Anterior cingulate cortex (tissue), 58 donors: ENCODE measurements around the gene CFAP221.

Source experiments
- DNase-seq, 58 donors: peaks; one replicate each; lab custom pipeline; 2025; lab: John Stamatoyannopoulos, UW

Gene CFAP221

DNA sequence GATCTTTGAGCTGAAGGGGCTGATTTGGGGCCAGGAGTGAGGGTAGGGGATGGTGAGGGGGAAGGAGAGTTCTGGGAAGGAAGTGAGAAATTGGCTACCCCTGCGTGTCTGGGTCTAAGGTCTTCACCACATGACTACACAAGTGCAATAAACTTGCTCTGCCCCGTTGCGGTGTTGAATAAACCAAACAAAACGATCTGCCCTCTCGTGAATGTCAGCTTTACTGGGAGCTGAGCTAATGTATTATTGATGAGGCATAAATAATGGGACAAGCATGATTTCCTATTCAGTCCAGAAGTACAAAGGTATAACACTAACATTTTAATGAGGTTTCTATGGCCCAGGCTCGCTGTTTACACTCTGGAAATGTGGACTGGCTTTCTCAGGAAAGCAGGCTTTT lies 8.0 kb upstream of the CFAP221 start:
- no peak for DNase-seq

DNA sequence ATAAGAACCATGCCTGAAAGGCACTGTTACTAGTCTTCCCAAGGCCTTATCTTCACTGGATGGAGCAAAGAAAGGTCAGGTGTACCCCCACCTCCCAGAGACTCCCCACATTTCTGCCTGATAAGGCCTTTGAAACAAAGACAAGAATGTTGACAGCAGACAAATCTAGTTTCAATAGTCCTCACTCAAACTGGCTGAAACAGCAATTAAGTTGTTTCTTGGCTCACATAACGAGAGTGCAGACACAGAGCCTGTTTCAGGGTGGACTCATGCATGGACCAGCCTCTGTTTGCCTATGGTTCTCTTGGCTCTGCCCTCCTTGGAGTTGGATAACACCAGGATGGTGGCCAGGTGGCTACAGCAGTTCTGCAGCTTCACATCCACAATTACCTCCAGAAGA lies 7.5 kb upstream of the CFAP221 start:
- no peak for DNase-seq

DNA sequence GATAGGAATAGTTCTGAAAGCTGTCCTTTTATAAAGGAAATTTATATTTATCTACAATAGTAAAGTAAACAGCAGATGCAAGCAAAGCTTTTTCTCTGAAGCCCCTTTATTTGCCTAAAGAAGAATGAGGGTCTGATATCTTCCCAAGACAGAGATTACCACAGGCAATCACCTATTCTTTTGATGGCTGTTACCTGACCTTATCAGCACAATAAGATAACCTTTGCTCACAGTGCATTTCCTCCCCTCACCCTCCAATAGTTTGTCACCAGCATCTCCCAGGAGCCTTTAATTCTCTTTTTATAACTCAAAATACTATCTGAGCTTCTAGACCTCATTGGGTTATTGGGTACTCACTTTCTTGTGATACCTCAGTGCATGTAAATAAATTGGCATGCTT lies 6.5 kb upstream of the CFAP221 start:
- no peak for DNase-seq

DNA sequence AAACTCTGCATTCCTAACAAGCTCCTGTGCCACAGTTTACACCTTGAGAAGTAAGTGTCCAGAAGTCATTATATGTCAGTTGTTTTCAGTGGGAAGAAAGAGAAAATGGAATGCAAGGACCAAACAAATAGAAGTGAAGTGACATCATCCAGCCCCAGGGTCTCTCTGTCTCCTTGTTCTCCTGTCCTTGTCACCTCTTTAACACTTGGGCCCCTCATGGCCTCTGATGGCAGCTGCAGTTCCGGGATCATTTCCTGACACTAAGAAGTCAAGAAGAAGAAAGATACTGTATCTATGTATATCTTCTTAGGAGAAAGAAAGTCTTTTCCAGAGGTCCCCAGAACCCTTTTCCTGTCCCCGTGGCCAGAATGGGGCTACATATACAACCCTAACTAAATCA lies 2.8 kb upstream of the CFAP221 start:
- DNase-seq: no peak

DNA sequence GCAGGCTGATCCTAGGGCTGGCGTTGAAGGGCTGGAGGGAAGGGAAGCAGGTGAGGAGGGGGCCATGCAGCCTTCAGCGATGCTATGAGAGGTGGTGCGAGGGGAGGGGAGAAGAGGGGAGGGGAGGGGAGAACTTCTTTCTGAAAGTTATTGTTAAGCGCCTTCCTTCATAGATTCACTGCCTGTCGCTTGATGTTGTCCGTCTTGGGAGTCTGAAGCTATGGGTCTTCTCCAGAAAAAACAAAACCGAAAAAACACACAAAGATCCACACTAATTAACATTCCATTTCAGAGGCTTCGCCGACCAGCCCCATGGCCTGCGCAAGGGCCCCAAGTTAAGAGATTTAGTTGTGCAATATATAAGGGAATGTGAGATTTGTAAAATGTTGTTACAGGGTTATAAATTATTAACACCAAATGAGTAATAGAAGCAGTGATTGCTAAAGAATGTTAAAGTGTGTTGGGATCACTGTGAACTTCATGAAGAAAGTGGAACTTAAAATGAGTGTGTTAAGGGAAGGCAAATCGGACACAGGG lies 758 bp downstream of the CFAP221 start:
- no peak for DNase-seq

DNA sequence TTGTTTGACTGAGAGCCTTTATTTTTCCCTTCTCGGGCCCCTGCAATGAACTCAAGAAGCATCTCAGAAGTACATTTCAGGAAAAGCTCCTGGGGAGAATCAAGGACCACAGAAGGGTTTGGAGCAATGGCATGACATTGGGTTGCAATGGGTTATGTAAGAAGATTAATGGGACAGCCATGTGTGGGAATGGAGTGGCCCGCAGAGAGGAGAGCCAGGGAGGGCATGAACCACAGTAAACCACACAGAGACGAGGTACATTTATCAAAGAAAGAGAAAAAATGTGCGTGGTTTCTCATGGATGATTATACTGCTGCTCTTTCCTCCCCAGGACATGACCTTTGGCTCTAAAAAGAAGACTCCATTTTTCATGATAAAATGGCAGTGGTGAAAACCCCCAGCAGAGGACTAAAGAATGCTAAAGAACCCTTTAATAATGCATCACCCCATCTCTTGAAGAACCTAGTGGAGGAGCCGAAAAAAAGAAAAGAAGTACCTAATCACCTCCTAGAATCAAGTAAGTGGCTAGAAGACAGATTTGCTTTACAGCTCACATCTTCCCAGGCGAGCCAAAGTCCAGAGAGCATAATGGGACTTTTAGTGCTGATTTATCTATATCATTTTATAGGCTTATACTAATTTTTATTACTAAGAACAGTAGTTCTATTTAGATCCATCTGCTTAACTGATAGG lies 1.7 kb downstream of the CFAP221 start:
- no peak for DNase-seq

DNA sequence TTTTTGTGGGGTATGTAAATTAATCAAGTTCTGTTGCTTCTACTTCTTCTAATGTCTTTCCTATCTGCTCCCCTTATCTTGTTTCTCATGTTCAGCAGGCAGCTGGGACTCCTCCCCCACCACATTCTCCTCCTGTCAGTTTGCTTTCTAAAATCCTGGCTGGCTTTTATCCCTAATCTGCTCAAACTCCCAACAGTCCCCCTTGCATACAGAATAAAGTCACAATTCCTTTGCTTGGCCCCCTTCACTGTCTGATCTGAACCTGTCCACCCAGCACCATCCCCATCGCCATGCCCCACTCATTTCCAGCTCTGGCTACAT lies 2.2 kb downstream of the CFAP221 start:
- no peak for DNase-seq

DNA sequence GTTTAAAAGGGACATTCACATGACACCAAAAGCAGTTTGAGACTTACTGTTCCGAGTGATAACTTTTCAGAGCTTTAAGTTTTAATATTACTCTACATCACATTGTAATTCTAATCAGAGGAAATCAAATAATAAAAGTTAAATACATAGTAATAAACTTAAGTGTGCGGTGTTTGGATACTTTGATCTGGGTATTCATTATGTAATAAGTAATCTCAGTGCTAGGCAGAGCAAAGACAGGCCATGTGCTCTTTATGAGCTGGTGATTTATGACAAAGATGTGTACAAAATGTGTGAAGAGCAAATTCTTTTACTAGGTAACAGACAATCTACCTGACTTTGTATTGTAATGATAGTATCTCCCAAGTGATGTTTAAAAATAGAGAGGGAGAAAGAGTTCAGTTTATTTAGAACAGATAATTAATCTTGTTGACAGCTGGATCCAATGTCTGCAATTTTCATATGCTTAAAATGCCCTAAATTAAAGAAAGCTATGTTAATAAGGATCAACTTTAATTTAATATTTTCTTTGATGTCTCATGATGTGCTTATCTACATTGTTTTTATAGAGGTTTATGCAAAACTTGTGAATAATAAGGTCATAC lies 4.4 kb downstream of the CFAP221 start:
- no peak for DNase-seq

DNA sequence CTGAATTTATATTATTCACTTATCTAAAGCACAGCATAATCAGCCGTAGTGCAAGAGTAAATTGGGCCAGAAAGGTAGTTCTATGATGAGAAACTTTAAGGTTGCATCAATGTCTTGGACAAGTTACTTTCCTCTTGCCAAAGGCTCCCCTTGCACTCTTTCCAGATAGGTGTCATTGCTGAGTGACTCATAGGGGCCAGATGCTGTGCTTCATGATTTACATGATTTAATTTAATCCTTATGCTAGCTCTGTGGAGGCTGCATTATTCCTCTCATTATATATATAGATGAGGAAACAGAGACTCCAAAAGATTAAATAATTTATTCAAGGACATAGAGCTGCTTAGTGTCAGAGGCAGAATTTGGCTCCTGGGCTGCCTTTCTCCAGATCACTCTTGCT lies 5.0 kb downstream of the CFAP221 start:
- peak in 2 of 58 donors; percentile 12 to 20 for DNase-seq

DNA sequence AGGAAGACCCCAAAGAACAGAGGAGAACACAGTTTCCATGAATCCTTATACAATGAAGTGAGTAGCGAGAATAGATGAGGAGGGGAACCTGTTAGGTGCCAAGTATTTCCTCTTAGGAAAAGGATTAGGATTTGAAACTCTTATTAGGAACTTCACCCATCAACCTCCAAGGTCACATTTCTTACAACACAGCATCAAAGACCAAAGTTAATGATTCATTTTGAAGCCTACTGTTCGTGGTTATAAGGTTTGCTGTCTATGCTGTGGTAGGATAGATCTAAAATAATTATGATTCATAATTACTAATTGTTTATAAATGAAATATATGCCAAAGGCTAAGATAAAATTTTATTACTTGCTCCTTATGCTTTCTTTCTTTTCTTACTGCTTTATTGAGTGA lies 6.1 kb downstream of the CFAP221 start:
- no peak for DNase-seq

DNA sequence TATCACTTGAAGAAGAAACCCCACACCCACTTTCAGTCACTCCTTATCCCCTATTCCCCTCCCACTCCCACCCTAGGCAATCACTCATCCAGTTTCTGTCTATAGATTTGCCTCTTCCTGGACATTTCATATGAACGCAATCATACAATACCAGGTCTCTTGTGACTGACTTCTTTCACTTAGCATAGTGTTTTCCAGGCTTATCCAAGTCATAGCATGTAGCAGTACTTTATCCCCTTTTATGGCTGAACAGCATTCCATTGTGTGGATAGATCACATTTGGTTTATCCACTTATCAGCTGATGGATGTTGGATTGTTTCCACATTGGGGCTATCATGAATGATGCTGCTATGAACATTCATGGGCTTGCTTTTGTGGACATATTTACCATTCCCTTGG lies 6.6 kb downstream of the CFAP221 start:
- DNase-seq: no peak

DNA sequence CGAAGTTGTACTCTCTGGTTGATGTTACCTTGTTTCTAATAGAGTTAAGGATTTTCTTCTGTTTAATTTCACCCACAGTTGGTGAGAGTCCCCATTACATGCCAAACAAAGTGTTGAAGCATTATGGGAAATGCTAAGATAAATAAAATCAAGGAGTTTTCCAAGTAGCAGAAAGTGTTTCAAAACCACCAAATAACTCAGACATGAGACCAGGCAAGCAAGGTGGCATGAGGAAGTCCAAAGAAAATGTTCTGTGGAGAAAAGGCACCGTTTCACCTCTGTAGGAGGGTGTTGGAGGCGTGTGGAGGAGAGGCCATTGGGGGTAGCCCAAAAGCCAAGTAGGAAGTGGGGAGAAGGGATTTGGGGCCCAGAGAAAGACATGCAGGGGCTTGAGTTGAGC lies 8.7 kb downstream of the CFAP221 start:
- no peak for DNase-seq

DNA sequence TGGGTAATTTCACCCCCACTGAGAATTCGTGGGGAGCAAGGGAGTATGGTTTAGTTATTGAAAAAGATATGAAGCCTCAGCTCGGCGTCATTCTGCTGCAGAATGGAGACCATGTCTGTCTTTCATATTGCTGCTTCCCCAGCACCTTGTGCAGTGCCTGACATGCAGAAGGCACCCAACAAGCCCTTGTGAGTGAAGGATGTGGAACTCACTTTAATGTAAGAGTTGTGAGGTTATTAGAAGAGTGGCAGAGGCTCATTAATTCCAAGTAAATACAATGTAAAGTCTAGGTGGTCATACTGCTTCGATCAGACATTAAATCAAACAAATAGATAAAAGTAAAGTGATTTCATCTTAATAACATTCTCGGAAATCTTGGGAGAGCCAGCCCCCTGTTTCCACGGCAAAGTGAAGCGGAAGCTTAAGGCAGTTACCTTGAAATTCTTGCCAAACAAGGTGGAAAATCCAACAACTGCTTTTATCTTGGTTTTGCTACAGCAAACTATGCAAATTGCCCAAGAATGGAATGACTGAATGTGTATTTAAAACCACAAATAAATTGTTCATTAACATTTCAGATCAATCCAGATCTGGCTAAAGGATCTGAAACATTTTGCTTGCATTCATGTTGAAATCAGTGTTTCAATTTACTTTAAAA lies 9.6 kb downstream of the CFAP221 start:
- DNase-seq: no peak

DNA sequence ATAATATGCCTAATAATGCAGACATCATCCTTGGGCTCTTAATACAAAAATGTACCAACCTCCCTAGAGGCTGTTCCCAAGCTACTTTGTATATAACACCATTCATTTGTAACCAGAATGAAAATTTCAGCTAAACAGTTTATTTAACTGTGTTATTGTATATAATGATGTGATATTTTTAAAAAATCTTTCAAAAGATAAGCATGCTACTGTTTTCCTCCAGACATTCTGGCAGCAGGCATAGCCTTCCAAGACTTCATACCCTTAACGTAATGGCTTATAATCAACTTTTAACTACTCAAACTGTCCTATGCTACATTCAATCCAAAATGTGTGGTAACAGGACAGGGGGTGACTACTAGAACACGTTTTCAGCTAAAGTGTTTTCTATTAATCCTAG lies 21.2 kb downstream of the CFAP221 start:
- no peak for DNase-seq

DNA sequence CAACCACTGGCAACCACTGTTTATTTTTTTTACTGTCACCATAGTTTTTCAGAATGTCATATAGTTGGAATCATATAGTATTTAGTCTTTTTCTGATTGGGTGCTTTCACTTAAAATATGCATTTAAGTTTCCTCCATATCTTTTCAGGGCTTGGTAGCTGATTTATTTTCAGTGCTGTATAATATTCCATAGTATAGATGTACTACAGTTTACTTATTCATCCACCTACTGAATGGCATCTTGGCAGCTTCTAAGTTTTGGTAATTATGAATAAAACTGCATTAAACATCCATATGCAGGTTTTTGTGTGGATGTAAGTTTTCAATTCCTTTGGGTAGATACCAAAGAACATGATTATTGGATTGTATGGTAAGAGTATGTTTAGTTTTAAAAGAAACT lies 23.0 kb downstream of the CFAP221 start:
- DNase-seq: no peak

DNA sequence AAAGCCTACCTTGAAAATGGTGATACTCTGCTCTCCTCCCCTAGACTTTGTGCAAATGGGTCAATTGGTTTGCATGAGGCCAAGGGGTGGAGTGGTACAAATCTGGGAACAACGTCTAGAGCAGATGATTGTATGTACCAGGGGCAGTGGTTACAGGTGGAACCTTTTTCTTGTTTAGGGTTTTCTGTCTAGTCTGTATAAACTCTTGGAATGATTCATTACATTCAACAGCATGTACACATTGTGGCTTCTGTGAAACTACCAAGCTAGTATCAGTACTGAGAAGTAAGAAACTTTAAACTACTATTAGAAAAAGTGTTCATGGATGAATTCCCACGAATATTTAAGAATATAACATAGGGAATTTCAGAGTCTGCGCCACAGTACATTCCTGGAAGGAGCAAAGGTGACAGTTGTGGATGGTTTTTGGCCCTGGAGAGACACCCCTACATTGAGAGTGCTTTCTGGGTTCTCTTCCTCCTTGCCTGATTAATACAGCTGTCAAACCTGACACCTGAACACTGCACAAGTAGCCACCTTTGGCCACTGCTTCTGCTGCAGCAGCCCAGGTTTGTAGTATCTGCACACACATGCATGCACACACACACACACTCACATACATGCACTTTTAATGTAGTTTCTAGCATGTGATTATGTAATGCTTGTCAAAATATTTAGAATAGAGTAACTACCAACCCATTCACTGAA lies 30.0 kb downstream of the CFAP221 start:
- no peak for DNase-seq

DNA sequence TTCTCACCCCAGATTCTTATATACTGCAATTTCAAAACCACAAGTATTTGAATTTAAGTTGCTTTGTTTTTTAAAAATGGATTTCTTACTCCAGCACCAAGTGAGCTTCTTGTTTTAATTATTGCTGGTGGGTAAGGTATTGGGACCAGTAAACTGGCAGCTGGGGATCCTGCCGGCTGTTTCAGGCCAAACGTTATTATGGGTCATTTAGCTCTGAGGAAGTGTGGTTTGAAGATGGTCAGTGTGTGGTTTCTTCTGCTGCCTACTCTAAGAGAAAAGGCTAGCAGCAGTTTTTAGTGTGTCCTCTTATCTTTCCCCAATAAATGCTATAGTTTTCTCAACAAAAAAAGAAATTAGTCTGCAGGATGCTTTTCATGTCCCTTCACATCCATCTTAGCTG lies 30.6 kb downstream of the CFAP221 start:
- DNase-seq: no peak

DNA sequence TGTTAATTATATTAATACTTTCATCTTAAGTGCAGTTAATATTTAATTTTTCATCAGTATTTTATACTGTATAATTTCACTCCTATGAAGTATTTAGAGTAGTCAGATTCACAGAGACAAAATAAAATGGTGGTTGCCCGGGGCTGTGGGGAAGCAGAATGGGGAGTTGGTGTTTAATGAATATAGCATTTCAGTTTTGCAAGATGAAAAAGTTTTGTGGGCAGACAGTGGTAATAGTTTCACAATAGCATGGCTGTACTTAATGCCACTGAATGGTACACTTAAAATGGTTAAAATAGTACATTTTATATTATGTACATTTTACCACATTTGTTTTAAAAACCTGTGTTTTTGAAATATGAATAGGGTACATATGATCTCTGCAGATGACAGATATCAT lies 31.2 kb downstream of the CFAP221 start:
- DNase-seq: no peak

DNA sequence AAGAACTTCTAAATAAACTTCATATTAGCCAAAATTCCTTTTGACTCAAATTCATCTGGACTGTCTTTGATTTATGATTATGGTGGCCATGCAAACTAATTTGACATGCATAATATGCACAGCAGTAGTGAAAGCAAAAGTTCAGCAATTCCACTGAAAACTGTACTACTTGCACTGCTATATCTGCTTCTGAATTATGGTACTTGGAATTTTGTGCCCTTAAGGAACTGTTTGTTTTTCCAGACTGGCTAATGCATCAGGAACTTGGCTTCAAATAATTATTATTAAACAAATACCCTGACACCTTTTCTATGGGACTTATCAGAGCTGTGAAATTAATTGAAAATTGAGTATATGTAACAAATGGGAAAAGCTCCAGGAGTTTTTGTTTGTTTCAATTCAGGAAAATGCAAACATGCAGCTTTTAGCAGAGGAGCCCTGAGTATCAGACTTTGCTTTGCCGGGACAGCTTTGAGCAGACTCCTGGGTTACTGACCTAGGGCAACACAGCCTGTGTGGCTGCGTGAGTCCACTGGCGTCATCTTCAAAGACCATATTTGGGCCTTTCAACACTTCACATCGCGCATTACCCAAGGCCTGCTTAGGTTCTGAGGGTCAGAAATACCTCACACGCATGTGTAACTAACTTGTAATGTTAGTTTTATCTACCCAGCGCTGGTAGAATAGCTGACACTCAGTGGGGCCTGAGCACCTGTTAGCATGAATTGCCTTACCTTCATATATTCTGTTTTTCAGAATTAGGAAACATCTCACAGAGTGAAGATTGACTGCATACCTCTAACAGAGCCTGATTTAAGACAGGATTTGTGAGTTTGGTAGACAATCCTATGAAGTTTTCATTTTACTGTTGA lies 35.4 kb downstream of the CFAP221 start:
- DNase-seq: no peak

DNA sequence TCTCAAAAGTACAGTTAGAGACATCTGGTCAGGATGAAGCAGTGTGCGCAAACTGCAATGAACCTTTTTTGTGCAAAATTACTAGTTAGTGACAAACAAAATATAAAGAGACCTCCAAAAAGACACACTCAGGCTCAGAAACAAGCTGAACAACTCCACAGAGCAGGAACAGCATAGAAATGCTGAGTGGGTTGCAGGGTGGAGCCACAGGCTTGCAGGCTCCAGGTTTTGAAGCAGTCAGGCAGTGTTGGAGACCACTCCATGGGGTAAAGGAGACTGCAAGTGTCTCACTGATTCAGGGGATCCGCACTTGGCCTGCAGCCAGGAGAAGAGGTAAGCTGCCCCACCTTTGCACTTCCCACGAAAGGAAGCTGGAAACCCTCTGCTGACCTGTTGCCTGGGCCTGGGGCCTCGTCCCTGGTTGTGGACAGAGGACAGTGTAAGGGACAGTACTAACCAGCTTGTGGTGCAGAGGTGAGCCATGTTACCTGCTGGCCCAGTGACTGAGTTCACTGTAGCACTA lies 36.4 kb downstream of the CFAP221 start:
- no peak for DNase-seq
